Endodermal cell (in vitro differentiated cells): ENCODE results near the gene SCAMP1. TPM values are rescaled to one million over a fixed set of nuclear protein-coding genes. Genes with fewer than 3 reads are reported as not detected.

Experiments used
- DNase-seq: peaks from one replicate; pipeline ENCODE4 v3.0.0-alpha.2; 2017
- H3K27ac ChIP-seq: 2 replicates; pipeline ENCODE4 v1.5.1; 2013; ENCODE audit warnings: mild to moderate bottlenecking, low read depth, low read length, moderate library complexity
- H3K27me3 ChIP-seq: 2 replicates; pipeline ENCODE4 v1.6.1; 2013; ENCODE audit warnings: mild to moderate bottlenecking, low read length, moderate library complexity; ENCODE audit not compliant: insufficient read depth, control insufficient read depth, poor library complexity, severe bottlenecking
- H3K36me3 ChIP-seq: 2 replicates; pipeline ENCODE4 v1.7.0; 2013; ENCODE audit warnings: mild to moderate bottlenecking, low read length, moderate library complexity; ENCODE audit not compliant: control insufficient read depth, insufficient read depth
- H3K4me1 ChIP-seq: one replicate; pipeline ENCODE4 v1.7.0; 2013; ENCODE audit warnings: low read length; ENCODE audit not compliant: control insufficient read depth, insufficient read depth
- H3K4me3 ChIP-seq: 2 replicates; pipeline ENCODE4 v1.5.1; 2013; ENCODE audit warnings: mild to moderate bottlenecking, low read length, moderate library complexity
- H3K9ac ChIP-seq: 2 replicates; pipeline ENCODE4 v1.6.1; 2013; ENCODE audit warnings: mild to moderate bottlenecking, low read length, moderate library complexity; ENCODE audit not compliant: poor library complexity, severe bottlenecking; ENCODE audit errors: extremely low read depth
- H3K9me3 ChIP-seq: 2 replicates; pipeline ENCODE4 v1.6.1; 2013; ENCODE audit warnings: mild to moderate bottlenecking, low read length, moderate library complexity; ENCODE audit not compliant: control insufficient read depth
- H3K27ac Mint-ChIP-seq: 2 replicates; pipeline ENCODE4 v1.8.0; 2020; ENCODE audit warnings: mixed read lengths
- H3K27me3 Mint-ChIP-seq: 2 replicates; pipeline ENCODE4 v1.8.0; 2021; ENCODE audit warnings: mild to moderate bottlenecking, mixed read lengths; ENCODE audit not compliant: insufficient read depth
- H3K36me3 Mint-ChIP-seq: 2 replicates; pipeline ENCODE4 v1.8.0; 2020; ENCODE audit warnings: low read depth, mixed read lengths
- H3K4me1 Mint-ChIP-seq: 2 replicates; pipeline ENCODE4 v1.8.0; 2020; ENCODE audit warnings: mixed read lengths
- H3K4me3 Mint-ChIP-seq: 2 replicates; pipeline ENCODE4 v1.8.0; 2020; ENCODE audit warnings: mild to moderate bottlenecking, moderate library complexity, mixed read lengths
- H3K9me3 Mint-ChIP-seq: 2 replicates; pipeline ENCODE4 v1.8.0; 2020; ENCODE audit warnings: mild to moderate bottlenecking, mixed read lengths
- WGBS, 2 experiments: methylation state at CpG; one replicate each; pipeline versions ENCODE4 v1.1.5 to v1.1.7; 2013; ENCODE audit warnings: missing lambda C conversion rate in 2 of 2, mixed read lengths in 1 of 2; ENCODE audit not compliant: insufficient coverage in 1 of 2, insufficient read length in 1 of 2; 5-methylcytosine and 5-hydroxymethylcytosine counted together
- total RNA-seq, 2 donors: library from RNA; stranded (reverse); fragmentation: NEBNext Ultra II Directional in 1 of 2; extraction: Animal tissue kit (Norgen Biotek cat#: 25700) in 1 of 2; gene quantifications; 2 replicates in 1 of 2; 3 replicates in 1 of 2; pipeline ENCODE4 v1.2.1, GENCODE V29; 2021
- TF ChIP-seq, protein P1 (sequence below): fragments of 200-600 bp; sonication (generic); conservative IDR thresholded peaks from 2 replicates; pipeline ENCODE4 v1.5.0; 2021; ENCODE audit warnings: antibody characterized with exemption, mild to moderate bottlenecking

SCAMP1 gene
- total RNA-seq, 2 donors from 2014 or later = 53.3 to 56.4 TPM

GRCh38 chr5:78499485-78499884, 139.1 kb downstream of the SCAMP1 start:
- H3K27me3 ChIP-seq = no peaks in the 10 kb centered on the region
- peaks cover 89% of the 10 kb centered on the region for H3K4me1 Mint-ChIP-seq
- peak; percentile 77 for DNase-seq
- H3K9me3 Mint-ChIP-seq = no peaks in the 10 kb centered on the region
- peak overlapping the region; percentile 17 for H3K4me3 Mint-ChIP-seq
- H3K36me3 ChIP-seq = peaks cover 40% of the 10 kb centered on the region
- no peak overlapping the region for H3K9ac ChIP-seq
- peak overlapping the region; percentile 87 for H3K27ac Mint-ChIP-seq
- peak overlapping the region; percentile 49 for H3K4me3 ChIP-seq
- WGBS, 2 experiments = 21 to 29% methylated on average over 1 of the region's 1 CpG
- TF ChIP-seq, protein P1, sequence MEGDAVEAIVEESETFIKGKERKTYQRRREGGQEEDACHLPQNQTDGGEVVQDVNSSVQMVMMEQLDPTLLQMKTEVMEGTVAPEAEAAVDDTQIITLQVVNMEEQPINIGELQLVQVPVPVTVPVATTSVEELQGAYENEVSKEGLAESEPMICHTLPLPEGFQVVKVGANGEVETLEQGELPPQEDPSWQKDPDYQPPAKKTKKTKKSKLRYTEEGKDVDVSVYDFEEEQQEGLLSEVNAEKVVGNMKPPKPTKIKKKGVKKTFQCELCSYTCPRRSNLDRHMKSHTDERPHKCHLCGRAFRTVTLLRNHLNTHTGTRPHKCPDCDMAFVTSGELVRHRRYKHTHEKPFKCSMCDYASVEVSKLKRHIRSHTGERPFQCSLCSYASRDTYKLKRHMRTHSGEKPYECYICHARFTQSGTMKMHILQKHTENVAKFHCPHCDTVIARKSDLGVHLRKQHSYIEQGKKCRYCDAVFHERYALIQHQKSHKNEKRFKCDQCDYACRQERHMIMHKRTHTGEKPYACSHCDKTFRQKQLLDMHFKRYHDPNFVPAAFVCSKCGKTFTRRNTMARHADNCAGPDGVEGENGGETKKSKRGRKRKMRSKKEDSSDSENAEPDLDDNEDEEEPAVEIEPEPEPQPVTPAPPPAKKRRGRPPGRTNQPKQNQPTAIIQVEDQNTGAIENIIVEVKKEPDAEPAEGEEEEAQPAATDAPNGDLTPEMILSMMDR = no peak
- H3K9me3 ChIP-seq = no peaks in the 10 kb centered on the region
- peaks cover 32% of the 10 kb centered on the region for H3K4me1 ChIP-seq
- peaks cover 34% of the 10 kb centered on the region for H3K36me3 Mint-ChIP-seq
- no peaks in the 10 kb centered on the region for H3K27me3 Mint-ChIP-seq
- no peak overlapping the region for H3K27ac ChIP-seq

DNA sequence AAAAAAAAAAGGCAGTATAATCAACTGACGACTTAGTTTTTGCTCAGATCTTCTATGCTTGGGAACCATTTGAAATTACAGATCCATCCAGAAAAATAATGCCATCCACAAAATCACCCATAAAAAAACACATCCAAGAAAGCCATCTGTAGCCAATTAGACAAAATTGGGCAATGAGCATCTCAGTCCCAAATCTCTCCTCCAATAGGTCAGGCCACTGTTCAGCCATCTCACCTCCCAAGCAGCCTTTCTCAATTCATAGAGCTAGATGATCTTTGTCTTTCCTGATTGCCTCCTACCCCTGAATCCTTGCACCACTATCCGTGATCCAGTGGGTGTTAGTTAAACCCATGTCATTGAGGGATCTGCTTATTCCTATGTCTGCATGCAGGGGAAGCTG, 139.6 kb downstream of the SCAMP1 start:
- WGBS, 2 experiments = 80 to 92% methylated on average over 1 to 2 of the region's 2 CpGs
- H3K4me1 ChIP-seq = peaks cover 32% of the 10 kb centered on the region
- peak overlapping the region; percentile 87 for H3K27ac Mint-ChIP-seq
- H3K4me1 Mint-ChIP-seq = peaks cover 92% of the 10 kb centered on the region
- H3K27me3 ChIP-seq = no peaks in the 10 kb centered on the region
- no peak overlapping the region for H3K9ac ChIP-seq
- H3K4me3 ChIP-seq = peak overlapping the region; percentile 49
- DNase-seq = no peak
- H3K36me3 Mint-ChIP-seq = peaks cover 33% of the 10 kb centered on the region
- no peaks in the 10 kb centered on the region for H3K9me3 Mint-ChIP-seq
- TF ChIP-seq, protein P1 = no peak
- H3K4me3 Mint-ChIP-seq = peak overlapping the region; percentile 17
- H3K27ac ChIP-seq = no peak overlapping the region
- peaks cover 37% of the 10 kb centered on the region for H3K36me3 ChIP-seq
- H3K27me3 Mint-ChIP-seq = no peaks in the 10 kb centered on the region
- H3K9me3 ChIP-seq = no peaks in the 10 kb centered on the region

GRCh38 chr5:78500871-78501270, 140.5 kb downstream of the SCAMP1 start:
- Mint-ChIP-seq H3K36me3 (peaks cover 34% of the 10 kb centered on the region), H3K27ac (no peak overlapping the region), H3K4me1 (peaks cover 92% of the 10 kb centered on the region), H3K4me3 (no peak overlapping the region), H3K27me3 (no peaks in the 10 kb centered on the region), H3K9me3 (no peaks in the 10 kb centered on the region)
- no peak overlapping the region for H3K27ac ChIP-seq
- H3K9me3 ChIP-seq = no peaks in the 10 kb centered on the region
- TF ChIP-seq, protein P1 = no peak
- no peak overlapping the region for H3K9ac ChIP-seq
- WGBS, 2 experiments = 94 to 97% methylated on average over 4 to 5 of the region's 5 CpGs
- no peaks in the 10 kb centered on the region for H3K27me3 ChIP-seq
- H3K36me3 ChIP-seq = peaks cover 39% of the 10 kb centered on the region
- H3K4me1 ChIP-seq = peaks cover 38% of the 10 kb centered on the region
- no peak for DNase-seq
- no peak overlapping the region for H3K4me3 ChIP-seq
